H9 (cell line): Measurements from ENCODE around the gene GLS. TPM values are rescaled to one million over a fixed set of nuclear protein-coding genes. Genes with fewer than 3 reads are reported as not detected.

ENCODE experiments used
- DNase-seq: peaks from one replicate; pipeline ENCODE4 v3.0.0-alpha.2; 2017
- H2AFZ ChIP-seq: one replicate; pipeline ENCODE4 v1.6.1; 2013; ENCODE audit warnings: mild to moderate bottlenecking, low read length, control low read depth, moderate library complexity
- H2AK5ac ChIP-seq: 2 replicates; pipeline ENCODE4 v1.6.1; 2013; ENCODE audit warnings: low read length, control low read depth, mixed read lengths; ENCODE audit not compliant: insufficient read length
- H2BK120ac ChIP-seq: one replicate; pipeline ENCODE4 v1.6.1; 2013; ENCODE audit warnings: low read depth, mild to moderate bottlenecking, low read length, control low read depth, inconsistent platforms; ENCODE audit not compliant: poor library complexity, severe bottlenecking
- H2BK12ac ChIP-seq: 2 replicates; pipeline ENCODE4 v1.6.1; 2013; ENCODE audit warnings: low read length, control low read depth, mixed read lengths, low read depth; ENCODE audit not compliant: insufficient read length
- H2BK15ac ChIP-seq: 2 replicates; pipeline ENCODE4 v1.6.1; 2013; ENCODE audit warnings: low read depth, low read length, control low read depth
- H2BK20ac ChIP-seq: one replicate; pipeline ENCODE4 v1.6.1; 2013; ENCODE audit warnings: low read depth, mild to moderate bottlenecking, low read length, control low read depth, inconsistent platforms; ENCODE audit not compliant: poor library complexity, severe bottlenecking
- H2BK5ac ChIP-seq: 2 replicates; pipeline ENCODE4 v1.6.1; 2013; ENCODE audit warnings: low read length, control low read depth, mixed read lengths; ENCODE audit not compliant: insufficient read length
- H3K14ac ChIP-seq: 2 replicates; pipeline ENCODE4 v1.6.1; 2013; ENCODE audit warnings: low read length, control low read depth; ENCODE audit not compliant: insufficient read depth
- H3K18ac ChIP-seq: 2 replicates; pipeline ENCODE4 v1.6.1; 2013; ENCODE audit warnings: low read depth, mild to moderate bottlenecking, mixed read lengths, low read length, control low read depth; ENCODE audit not compliant: insufficient read length
- H3K23ac ChIP-seq: 2 replicates; pipeline ENCODE4 v1.6.1; 2013; ENCODE audit warnings: low read length, control low read depth, mixed read lengths, low read depth; ENCODE audit not compliant: insufficient read length
- H3K23me2 ChIP-seq: 2 replicates; pipeline ENCODE4 v1.6.1; 2013; ENCODE audit warnings: low read depth, mild to moderate bottlenecking, mixed read lengths, low read length, control low read depth; ENCODE audit not compliant: insufficient read length, poor library complexity, severe bottlenecking
- H3K27ac ChIP-seq: 2 replicates; pipeline ENCODE4 v1.5.1; 2013; ENCODE audit warnings: low read length, control low read depth, mixed read lengths, low read depth; ENCODE audit not compliant: insufficient read length
- H3K27me3 ChIP-seq: 2 replicates; pipeline ENCODE4 v1.6.1; 2013; ENCODE audit warnings: low read length, control low read depth, inconsistent platforms; ENCODE audit not compliant: insufficient read depth
- H3K4ac ChIP-seq: 2 replicates; pipeline ENCODE4 v1.6.1; 2013; ENCODE audit warnings: low read depth, mild to moderate bottlenecking, control low read depth, inconsistent platforms, low read length, moderate library complexity
- H3K4me1 ChIP-seq: 2 replicates; pipeline ENCODE4 v1.6.1; 2013; ENCODE audit warnings: low read length, control low read depth, inconsistent platforms; ENCODE audit not compliant: insufficient read depth
- H3K4me2 ChIP-seq: 2 replicates; pipeline ENCODE4 v1.6.1; 2013; ENCODE audit warnings: low read length, control low read depth, mixed read lengths; ENCODE audit not compliant: insufficient read length, insufficient read depth
- H3K56ac ChIP-seq: 2 replicates; pipeline ENCODE4 v1.6.1; 2013; ENCODE audit warnings: low read depth, mild to moderate bottlenecking, mixed read lengths, low read length, control low read depth; ENCODE audit not compliant: insufficient read length
- H3K79me1 ChIP-seq: 2 replicates; pipeline ENCODE4 v1.6.1; 2013; ENCODE audit warnings: low read depth, mild to moderate bottlenecking, moderate library complexity, low read length, control low read depth, inconsistent platforms; ENCODE audit not compliant: insufficient read depth, poor library complexity, severe bottlenecking
- H3K79me2 ChIP-seq: 2 replicates; pipeline ENCODE4 v1.6.1; 2013; ENCODE audit warnings: low read length, control low read depth, inconsistent platforms; ENCODE audit not compliant: insufficient read depth
- H3K9ac ChIP-seq: 2 replicates; pipeline ENCODE4 v1.6.1; 2013; ENCODE audit warnings: low read length, control low read depth, mixed read lengths; ENCODE audit not compliant: insufficient read length; ENCODE audit errors: extremely low read depth
- H3K9me3 ChIP-seq: one replicate; pipeline ENCODE4 v1.6.1; 2013; ENCODE audit warnings: low read depth, low read length, inconsistent platforms; ENCODE audit not compliant: control insufficient read depth
- H3T11ph ChIP-seq: one replicate; pipeline ENCODE4 v1.6.1; 2013; ENCODE audit warnings: mild to moderate bottlenecking, low read length, control low read depth, inconsistent platforms
- H4K20me1 ChIP-seq: one replicate; pipeline ENCODE4 v1.6.1; 2013; ENCODE audit not compliant: control insufficient read depth, insufficient read length, insufficient read depth
- H4K5ac ChIP-seq: 2 replicates; pipeline ENCODE4 v1.6.1; 2013; ENCODE audit warnings: low read depth, mild to moderate bottlenecking, mixed read lengths, low read length, control low read depth; ENCODE audit not compliant: insufficient read length
- H4K8ac ChIP-seq: replicated peaks from 2 replicates; pipeline ENCODE4 v1.6.1; 2013; ENCODE audit warnings: low read length, control low read depth, mixed read lengths, low read depth; ENCODE audit not compliant: insufficient read length
- H4K91ac ChIP-seq: 2 replicates; pipeline ENCODE4 v1.6.1; 2013; ENCODE audit warnings: low read depth, mild to moderate bottlenecking, moderate library complexity, mixed read lengths, low read length, control low read depth; ENCODE audit not compliant: insufficient read length
- H3K27ac Mint-ChIP-seq, 3 experiments: 2 replicates in 2 of 3; 3 replicates in 1 of 3; pipeline ENCODE4 v1.8.0; 2020 to 2021; ENCODE audit warnings: mixed read lengths in 3 of 3, mild to moderate bottlenecking in 1 of 3, moderate library complexity in 1 of 3
- H3K27me3 Mint-ChIP-seq: 2 replicates; pipeline ENCODE4 v1.8.0; 2021; ENCODE audit warnings: low read depth, mild to moderate bottlenecking, moderate library complexity, mixed read lengths
- H3K36me3 Mint-ChIP-seq, 3 experiments: 2 replicates in 2 of 3; 3 replicates in 1 of 3; pipeline ENCODE4 v1.8.0; 2020 to 2021; ENCODE audit warnings: low read depth in 3 of 3, mixed read lengths in 3 of 3; ENCODE audit not compliant: insufficient read depth in 1 of 3
- H3K4me1 Mint-ChIP-seq, 2 experiments: 2 replicates each; pipeline ENCODE4 v1.8.0; 2020; ENCODE audit warnings: mixed read lengths in 2 of 2
- H3K4me3 Mint-ChIP-seq, 2 experiments: 2 replicates in 1 of 2; 3 replicates in 1 of 2; pipeline ENCODE4 v1.8.0; 2020 to 2021; ENCODE audit warnings: mild to moderate bottlenecking in 2 of 2, mixed read lengths in 2 of 2, moderate library complexity in 1 of 2
- H3K9me3 Mint-ChIP-seq, 2 experiments: 2 replicates in 1 of 2; 3 replicates in 1 of 2; pipeline ENCODE4 v1.8.0; 2020; ENCODE audit warnings: mild to moderate bottlenecking in 2 of 2, mixed read lengths in 2 of 2, moderate library complexity in 1 of 2
- CTCF ChIP-seq: fragments of 200-600 bp; sonication (generic); conservative IDR thresholded peaks from 3 replicates; pipeline ENCODE4 v1.8.0; 2021; ENCODE audit warnings: antibody characterized with exemption, mild to moderate bottlenecking
- WGBS: extraction: QIAGEN DNeasy Blood & Tissue Kit; methylation state at CpG from one replicate; pipeline ENCODE4 v1.1.7; 2013; ENCODE audit warnings: missing lambda C conversion rate, low lambda C conversion rate, mixed read lengths; ENCODE audit not compliant: insufficient read length; ENCODE audit errors: extremely low coverage; 5-methylcytosine and 5-hydroxymethylcytosine counted together
- total RNA-seq: library from RNA; stranded (reverse); gene quantifications from 2 replicates; pipeline ENCODE4 v1.2.1, GENCODE V29; 2021

The GLS gene
- total RNA-seq, 1 experiment from 2014 or later, result 69.3 TPM

GRCh38 chr2:190887089-190887488 is 6.5 kb downstream of the GLS start:
- Histone ChIP-seq H3K9me3 (no peaks in the 10 kb centered on the region), H3K4ac (no peak overlapping the region), H3K27ac (no peak overlapping the region), H2BK20ac (no peak overlapping the region), H3K4me2 (no peak overlapping the region), H3K79me1 (peaks cover 3% of the 10 kb centered on the region), H3K4me1 (no peaks in the 10 kb centered on the region; the same call in 1 of the 2 replicates), H3K56ac (no peak overlapping the region), H2AK5ac (no peak overlapping the region), H3K14ac (no peak overlapping the region), H2BK12ac (no peak overlapping the region), H2BK5ac (no peak overlapping the region), H2AFZ (no peak overlapping the region), H3K79me2 (peaks cover 30% of the 10 kb centered on the region; the same call in 1 of the 2 replicates), H3K18ac (no peak overlapping the region), H3T11ph (no peak overlapping the region), H4K8ac (no peak overlapping the region), H2BK120ac (no peak overlapping the region), H4K5ac (no peak overlapping the region), H2BK15ac (no peak overlapping the region), H3K23ac (no peak overlapping the region), H4K20me1 (no peaks in the 10 kb centered on the region), H3K23me2 (peaks cover under 1% of the 10 kb centered on the region), H4K91ac (no peak overlapping the region), H3K9ac (no peak overlapping the region), H3K27me3 (no peaks in the 10 kb centered on the region)
- Mint-ChIP-seq H3K4me3 (no peak overlapping the region), H3K27me3 (no peaks in the 10 kb centered on the region), H3K27ac (no peak overlapping the region), H3K9me3 (no peaks in the 10 kb centered on the region), H3K36me3 (peaks cover 4 to 19% (median 5%) of the 10 kb centered on the region in 3 experiments; a peak in 6 of 7 replicates), H3K4me1 (peaks cover 48 to 56% of the 10 kb centered on the region in 2 experiments)
- no peak for DNase-seq
- no CpG with 5 or more reads among the region's 2 CpGs for WGBS
- no peak for TF ChIP-seq CTCF
